Body of pancreas (tissue), 4 donors: ENCODE measurements around the gene LYSMD3. TPM values are rescaled to one million over a fixed set of nuclear protein-coding genes. Genes with fewer than 3 reads are reported as not detected.

Source experiments
- ATAC-seq: fragments of 150-250 bp; one replicate; pipeline ENCODE4 v1.9.1; 2016
- DNase-seq, 4 donors: peaks; one replicate each; pipeline ENCODE4 v3.0.0-alpha.2; 2019
- H3K27ac ChIP-seq, 4 donors: fragments of 200-600 bp; sonication (generic); 1 replicate in 3 of 4; 2 replicates in 1 of 4; pipeline versions ENCODE4 v1.5.1 to v1.6.1; 2016 to 2019; ENCODE audit warnings: mild to moderate bottlenecking in 1 of 4, mixed read lengths in 1 of 4, moderate library complexity in 1 of 4
- H3K27me3 ChIP-seq, 2 donors: fragments of 200-600 bp; sonication (generic); one replicate each; pipeline ENCODE4 v1.6.0; 2016; ENCODE audit warnings: mild to moderate bottlenecking in 1 of 2
- H3K36me3 ChIP-seq, 2 donors: fragments of 200-600 bp; sonication (generic); replicated peaks in 1 of 2; 2 replicates each; pipeline ENCODE4 v1.5.1; 2016; ENCODE audit warnings: low read depth in 2 of 2; ENCODE audit not compliant: insufficient read depth in 1 of 2
- H3K4me1 ChIP-seq: fragments of 200-600 bp; sonication (generic); one replicate; pipeline ENCODE4 v1.6.0; 2016
- H3K4me3 ChIP-seq, 2 donors: fragments of 200-600 bp; sonication (generic); 1 replicate in 1 of 2; 2 replicates in 1 of 2; pipeline ENCODE4 v1.5.1; 2016 to 2019
- H3K9me3 ChIP-seq, 3 donors: fragments of 200-600 bp; sonication (generic); 1 replicate in 2 of 3; 2 replicates in 1 of 3; pipeline ENCODE4 v1.5.1; 2016
- POLR2A ChIP-seq, 3 donors: fragments of 450-650 bp; IDR thresholded peaks; one replicate each; pipeline ENCODE4 v1.6.1; 2016; ENCODE audit warnings: antibody characterized with exemption in 3 of 3, mild to moderate bottlenecking in 2 of 3
- WGBS, 2 donors: methylation state at CpG; one replicate each; pipeline ENCODE4 v1.1.5; 2017; 5-methylcytosine and 5-hydroxymethylcytosine counted together
- intact Hi-C: fragments of 100-400 bp; cut with DNase I; formaldehyde crosslinking; loops from one replicate; pipeline ENCODE4 v1.15.1; 2023
- total RNA-seq, 2 donors: library from RNA; depleted of rRNA; stranded (reverse); fragments of >200 nt; gene quantifications; one replicate each; pipeline ENCODE4 v1.1.0, GENCODE V29; 2016
- TF ChIP-seq, protein P1 (sequence below), 7 experiments: fragments of 450-650 bp in 4 of 7; fragments of 200-600 bp in 3 of 7; sonication (generic) in 3 of 7; IDR thresholded peaks; one replicate each; pipeline ENCODE4 v1.5.1; 2016 to 2019; ENCODE audit warnings: antibody characterized with exemption in 7 of 7

Gene LYSMD3
- total RNA-seq, 2 donors from 2014 or later, result 8.2 to 13.0 TPM

DNA sequence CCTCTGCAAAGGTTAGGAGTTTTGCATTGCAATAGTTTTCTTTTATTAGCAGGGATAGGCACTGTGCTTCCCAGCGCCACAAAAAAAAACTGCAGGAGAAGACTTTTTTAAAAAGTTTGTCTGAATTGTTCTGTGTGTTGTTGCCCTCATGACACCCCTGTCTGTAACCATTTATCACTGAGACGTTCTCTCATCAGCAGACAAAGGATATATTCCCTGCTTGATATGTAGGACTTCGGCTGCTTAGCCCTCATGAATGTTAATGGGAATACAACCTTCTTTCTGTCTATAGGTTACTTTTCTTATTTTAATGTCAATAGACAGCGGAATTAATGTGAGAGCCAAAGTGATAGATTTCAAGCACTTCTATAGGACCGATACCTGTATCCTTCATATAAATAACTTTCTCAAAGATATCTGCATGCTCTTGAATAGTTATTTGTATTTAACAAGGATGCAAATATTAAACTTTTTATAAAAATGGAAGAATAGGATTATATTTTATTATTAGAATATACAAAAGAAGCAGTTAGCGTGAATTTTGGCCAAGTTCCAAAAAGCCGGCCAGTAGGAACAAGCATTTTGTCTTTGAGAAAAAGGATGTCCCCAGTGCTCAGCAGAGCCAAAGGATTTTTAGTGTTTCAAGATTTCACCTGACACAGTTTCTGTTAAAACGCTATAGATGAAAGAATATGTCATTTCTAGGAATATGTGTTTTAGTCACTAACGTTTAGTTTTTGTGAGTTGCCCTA, 1.5 kb upstream of the LYSMD3 start:
- intact Hi-C loops, result loop anchor here (10.0 kb wide), 1 partner anchor 96 kb away; no protein-coding TSS in a partner anchor
- Histone ChIP-seq H3K27ac (no peak overlapping the region), H3K27me3 (no peaks in the 10 kb centered on the region), H3K4me3 (no peak overlapping the region), H3K36me3 (no peaks in the 10 kb centered on the region), H3K9me3 (no peaks in the 10 kb centered on the region), H3K4me1 (peaks cover 31% of the 10 kb centered on the region)
- no peak for TF ChIP-seq POLR2A (IDR thresholded peaks at IDR 0.05)
- TF ChIP-seq, protein P1, sequence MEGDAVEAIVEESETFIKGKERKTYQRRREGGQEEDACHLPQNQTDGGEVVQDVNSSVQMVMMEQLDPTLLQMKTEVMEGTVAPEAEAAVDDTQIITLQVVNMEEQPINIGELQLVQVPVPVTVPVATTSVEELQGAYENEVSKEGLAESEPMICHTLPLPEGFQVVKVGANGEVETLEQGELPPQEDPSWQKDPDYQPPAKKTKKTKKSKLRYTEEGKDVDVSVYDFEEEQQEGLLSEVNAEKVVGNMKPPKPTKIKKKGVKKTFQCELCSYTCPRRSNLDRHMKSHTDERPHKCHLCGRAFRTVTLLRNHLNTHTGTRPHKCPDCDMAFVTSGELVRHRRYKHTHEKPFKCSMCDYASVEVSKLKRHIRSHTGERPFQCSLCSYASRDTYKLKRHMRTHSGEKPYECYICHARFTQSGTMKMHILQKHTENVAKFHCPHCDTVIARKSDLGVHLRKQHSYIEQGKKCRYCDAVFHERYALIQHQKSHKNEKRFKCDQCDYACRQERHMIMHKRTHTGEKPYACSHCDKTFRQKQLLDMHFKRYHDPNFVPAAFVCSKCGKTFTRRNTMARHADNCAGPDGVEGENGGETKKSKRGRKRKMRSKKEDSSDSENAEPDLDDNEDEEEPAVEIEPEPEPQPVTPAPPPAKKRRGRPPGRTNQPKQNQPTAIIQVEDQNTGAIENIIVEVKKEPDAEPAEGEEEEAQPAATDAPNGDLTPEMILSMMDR (IDR thresholded peaks at IDR 0.05), result no peak
- ATAC-seq (no peak), DNase-seq (peak in 3 of 4 donors; percentile 4 to 22 (median 17))
- WGBS, 2 donors, result 35 to 38% methylated on average over 9 of the region's 9 CpGs

GRCh38 chr5:90529939-90530677, 724 bp upstream of the LYSMD3 start:
- intact Hi-C loops, result loop anchor here (10.0 kb wide), 1 partner anchor 95 kb away; no protein-coding TSS in a partner anchor
- H3K9me3 ChIP-seq, result no peaks in the 10 kb centered on the region
- peak overlapping the region; percentile 87 to 91 for H3K4me3 ChIP-seq
- peak overlapping the region; percentile 76 to 94 (median 89) for H3K27ac ChIP-seq
- ATAC-seq (peak; percentile 76), DNase-seq (peak; percentile 72 to 81 (median 75))
- no peak for TF ChIP-seq POLR2A (IDR thresholded peaks at IDR 0.05)
- TF ChIP-seq, protein P1 (IDR thresholded peaks at IDR 0.05), result peak; percentile 29 to 87 (median 73)
- peaks cover 31% of the 10 kb centered on the region for H3K4me1 ChIP-seq
- no peaks in the 10 kb centered on the region for H3K36me3 ChIP-seq
- no peaks in the 10 kb centered on the region for H3K27me3 ChIP-seq
- WGBS, 2 donors, result 2 to 3% methylated on average over 13 of the region's 13 CpGs

- Histone ChIP-seq H3K4me3 (peak overlapping the region; percentile 87 to 91), H3K36me3 (no peaks in the 10 kb centered on the region), H3K9me3 (no peaks in the 10 kb centered on the region), H3K27ac (peak overlapping the region; percentile 86 to 96 (median 93)), H3K27me3 (no peaks in the 10 kb centered on the region), H3K4me1 (peaks cover 31% of the 10 kb centered on the region)
- 1 to 2% methylated on average over 18 of the region's 18 CpGs for WGBS, 2 donors
- TF ChIP-seq, protein P1 (IDR thresholded peaks at IDR 0.05), result no peak
- TF ChIP-seq POLR2A (IDR thresholded peaks at IDR 0.05), result no peak
- ATAC-seq (no peak), DNase-seq (peak in 2 of 4 donors; percentile 2 to 10)
- intact Hi-C loops, result no loop called here
Measured at GRCh38 chr5:90528601-90529193, 687 bp downstream of the LYSMD3 start.

DNA sequence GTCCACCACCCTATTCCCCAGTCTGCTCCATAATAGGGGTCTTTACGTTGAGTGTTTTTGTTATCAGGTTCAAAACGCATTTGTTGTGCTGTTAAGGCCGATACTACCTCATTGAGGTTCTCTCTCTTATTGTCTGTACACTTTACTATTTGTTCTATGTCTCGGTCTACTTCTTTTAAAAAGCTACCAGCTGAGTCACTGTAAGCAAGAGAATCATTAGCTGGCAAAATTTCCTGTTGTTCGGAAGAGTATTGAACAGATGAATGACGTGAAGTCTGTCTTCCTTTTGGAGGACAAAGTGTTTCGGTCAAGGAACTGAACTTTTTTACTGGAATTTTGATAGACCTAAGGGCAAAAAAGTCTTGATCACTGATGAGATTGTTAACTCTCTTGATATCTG, 10.3 kb downstream of the LYSMD3 start:
- 88 to 95% methylated on average over 7 of the region's 7 CpGs for WGBS, 2 donors
- Histone ChIP-seq H3K4me3 (no peak overlapping the region), H3K27ac (no peak overlapping the region), H3K27me3 (no peaks in the 10 kb centered on the region), H3K9me3 (no peaks in the 10 kb centered on the region), H3K4me1 (peaks cover 2% of the 10 kb centered on the region), H3K36me3 (peaks cover 0 to 8% of the 10 kb centered on the region in 2 donors)
- DNase-seq, result no peak
- TF ChIP-seq POLR2A (IDR thresholded peaks at IDR 0.05), result no peak
- TF ChIP-seq, protein P1 (IDR thresholded peaks at IDR 0.05), result no peak
- ATAC-seq, result no peak
- intact Hi-C loops, result no loop called here
